HepG2 (cell line): ENCODE data around the gene ZNF8. TPM values are rescaled to one million over a fixed set of nuclear protein-coding genes. Genes with fewer than 3 reads are reported as not detected.

ENCODE experiments used
- ATAC-seq: fragments of 200-7000 bp; cut with Tn5 transposase; 3 replicates; pipeline ENCODE4 v1.9.1; 2020; ENCODE audit warnings: mild to moderate bottlenecking, moderate library complexity
- BruUV-seq: library from RNA; stranded (reverse); fragments of 400-500 nt; replicated peaks from 2 replicates; lab custom pipeline; 2021; lab: Mats Ljungman, UMichigan
- CTCF ChIA-PET: fragments of 300-600 bp; formaldehyde crosslinking; extraction: SDS; loops from one replicate; lab custom pipeline; 2021; ENCODE audit warnings: low total read pairs, inconsistent platforms, low intra/inter-chr PET ratio; lab: Yijun Ruan, JAX
- POLR2A ChIA-PET: fragments of 350-600 bp; sonication (Branson Sonifier 250); formaldehyde crosslinking; loops from one replicate; lab custom pipeline; 2020; ENCODE audit warnings: antibody characterized with exemption, inconsistent platforms; lab: Yijun Ruan, JAX
- DNase-seq: peaks from one replicate; pipeline ENCODE4 v3.0.0-alpha.2; 2015; ENCODE audit warnings: low spot score
- FAIRE-seq: peaks from 3 replicates; lab custom pipeline; 2011; peaks lifted over from hg19 to GRCh38; lab: Jason Lieb, UNC
- H2AFZ ChIP-seq: one replicate; pipeline ENCODE4 v1.6.1; 2011; ENCODE audit warnings: low read length, inconsistent platforms
- H3K27ac ChIP-seq: fragments of 300-600 bp; 3 replicates; pipeline ENCODE4 v1.8.0; 2011; ENCODE audit warnings: mixed run types, mild to moderate bottlenecking, mixed read lengths, low read length, inconsistent platforms; ENCODE audit not compliant: insufficient read depth; ENCODE audit errors: extremely low read length
- H3K27me3 ChIP-seq, 2 experiments: fragments of 200-600 bp in 1 of 2; 2 replicates in 1 of 2; 3 replicates in 1 of 2; pipeline versions ENCODE4 v1.6.0 to v1.8.0; 2011; ENCODE audit warnings: low read length in 2 of 2, mild to moderate bottlenecking in 2 of 2, moderate library complexity in 2 of 2, inconsistent platforms in 1 of 2; ENCODE audit not compliant: insufficient read depth in 2 of 2, control insufficient read depth in 1 of 2
- H3K36me3 ChIP-seq, 2 experiments: fragments of 200-600 bp in 1 of 2; replicated peaks in 1 of 2; 2 replicates in 1 of 2; 3 replicates in 1 of 2; pipeline versions ENCODE4 v1.5.1 to v1.8.0; 2011; ENCODE audit warnings: low read length in 2 of 2, inconsistent platforms in 1 of 2; ENCODE audit not compliant: insufficient read depth in 2 of 2, control insufficient read depth in 1 of 2
- H3K4me1 ChIP-seq: 2 replicates; pipeline ENCODE4 v1.5.1; 2012; ENCODE audit warnings: low read length, inconsistent platforms; ENCODE audit not compliant: insufficient read depth
- H3K4me2 ChIP-seq: 2 replicates; pipeline ENCODE4 v1.6.0; 2011; ENCODE audit warnings: low read depth, low read length, inconsistent platforms
- H3K4me3 ChIP-seq, 3 experiments: fragments of 200-600 bp in 1 of 3; sonication (generic), shearing (Covaris generic) in 1 of 3; replicated peaks in 1 of 3; 2 replicates each; pipeline ENCODE4 v1.5.1; 2011 to 2016; ENCODE audit warnings: low read length in 3 of 3, inconsistent platforms in 2 of 3, low read depth in 2 of 3, mild to moderate bottlenecking in 2 of 3, control low read depth in 1 of 3, mixed read lengths in 1 of 3; ENCODE audit not compliant: insufficient read depth in 1 of 3
- H3K79me2 ChIP-seq: one replicate; pipeline ENCODE4 v1.6.1; 2011; ENCODE audit warnings: low read length, inconsistent platforms; ENCODE audit not compliant: insufficient read depth
- H3K9ac ChIP-seq: 2 replicates; pipeline ENCODE4 v1.6.0; 2011; ENCODE audit warnings: mild to moderate bottlenecking, low read depth, low read length, inconsistent platforms; ENCODE audit not compliant: insufficient read depth
- H3K9me3 ChIP-seq: 2 replicates; pipeline ENCODE4 v1.5.1; 2012; ENCODE audit warnings: mild to moderate bottlenecking, low read length
- H4K20me1 ChIP-seq: 2 replicates; pipeline ENCODE4 v1.6.0; 2011; ENCODE audit warnings: inconsistent platforms, mild to moderate bottlenecking, low read length, moderate library complexity; ENCODE audit not compliant: insufficient read depth
- ESRRA ChIP-seq: sonication (generic); formaldehyde crosslinking; IDR thresholded peaks from 2 replicates; pipeline ENCODE4 v1.5.1; 2020; ENCODE audit warnings: mild to moderate bottlenecking, low read depth, missing genetic modification reagents
- FOXM1 ChIP-seq: sonication (generic); formaldehyde crosslinking; IDR thresholded peaks from 2 replicates; pipeline ENCODE4 v1.5.0; 2020; ENCODE audit warnings: missing genetic modification reagents
- HOXA9 ChIP-seq: sonication (generic); formaldehyde crosslinking; IDR thresholded peaks from 2 replicates; pipeline ENCODE4 v1.8.1; 2022; ENCODE audit warnings: missing genetic modification reagents, mild to moderate bottlenecking, moderate library complexity, borderline replicate concordance
- KAT8 ChIP-seq: IDR thresholded peaks from 2 replicates; pipeline ENCODE4 v1.6.1; 2016; ENCODE audit warnings: missing genetic modification reagents, missing compliant biosample characterization
- PAF1 ChIP-seq: IDR thresholded peaks from 2 replicates; pipeline ENCODE4 v1.6.1; 2016; ENCODE audit warnings: missing genetic modification reagents, missing compliant biosample characterization
- RARA ChIP-seq: IDR thresholded peaks from 2 replicates; pipeline ENCODE4 v1.6.1; 2016; ENCODE audit warnings: missing genetic modification reagents, missing compliant biosample characterization
- RBFOX2 ChIP-seq: fragments of 200-400 bp; formaldehyde crosslinking; IDR thresholded peaks from 2 replicates; pipeline ENCODE4 v1.6.1; 2017; ENCODE audit warnings: low read depth, mild to moderate bottlenecking, low read length
- THAP11 ChIP-seq: IDR thresholded peaks from 2 replicates; pipeline ENCODE4 v1.6.1; 2016; ENCODE audit warnings: missing biosample characterization, missing genetic modification reagents
- ZIK1 ChIP-seq: sonication (generic); formaldehyde crosslinking; IDR thresholded peaks from 2 replicates; pipeline ENCODE4 v1.5.0; 2020; ENCODE audit warnings: mild to moderate bottlenecking, low read depth, missing genetic modification reagents, borderline replicate concordance
- ZNF274 ChIP-seq: sonication (generic); formaldehyde crosslinking; IDR thresholded peaks from 2 replicates; pipeline ENCODE4 v1.5.1; 2020; ENCODE audit warnings: mild to moderate bottlenecking, missing genetic modification reagents
- ZNF331 ChIP-seq: sonication (generic); formaldehyde crosslinking; IDR thresholded peaks from 2 replicates; pipeline ENCODE4 v1.4.0; 2020; ENCODE audit warnings: missing genetic modification reagents
- ZNF737 ChIP-seq: sonication (generic); formaldehyde crosslinking; IDR thresholded peaks from 2 replicates; pipeline ENCODE4 v1.5.0; 2020; ENCODE audit warnings: missing genetic modification reagents, mild to moderate bottlenecking, borderline replicate concordance
- ZNF780A ChIP-seq: sonication (generic); formaldehyde crosslinking; IDR thresholded peaks from 2 replicates; pipeline ENCODE4 v1.8.0; 2022; ENCODE audit warnings: mild to moderate bottlenecking, missing genetic modification reagents, moderate library complexity
- WGBS: methylation state at CpG from one replicate; pipeline ENCODE4 v1.1.6; 2017; ENCODE audit warnings: low lambda C conversion rate; 5-methylcytosine and 5-hydroxymethylcytosine counted together
- in situ Hi-C: cut with HindIII; loops from 2 replicates; pipeline ENCODE4 v1.10.0; 2017; ENCODE audit warnings: low pct_unique_long_range_greater_than_20kb; ENCODE audit not compliant: extremely low pct_ligation_motif_present
- intact Hi-C: fragments of 100-400 bp; cut with micrococcal nuclease; formaldehyde crosslinking; loops from one replicate; pipeline ENCODE4 v1.10.0; 2022; ENCODE audit not compliant: unreplicated experiment
- polyA plus RNA-seq, 8 experiments: library from polyadenylated mRNA; depleted of rRNA in 3 of 8; stranded (reverse) in 7 of 8; unstranded in 1 of 8; fragments of >200 nt; fragmentation: Illumina TruSeq in 4 of 8; extraction: Trizol in 4 of 8; gene quantifications; 2 replicates each; pipeline versions ENCODE4 v1.2.1 to v1.2.3, GENCODE V29; 2011 to 2016; ENCODE audit warnings: low read depth in 4 of 8, missing spikeins in 1 of 8, mixed read lengths in 1 of 8; ENCODE audit not compliant: insufficient read depth in 1 of 8
- total RNA-seq, 5 experiments: library from RNA; depleted of rRNA; stranded (reverse); fragments of >200 nt; fragmentation: Illumina TruSeq; extraction: Trizol; gene quantifications; 2 replicates each; pipeline ENCODE4 v1.2.3, GENCODE V29; 2016; ENCODE audit warnings: low read depth in 1 of 5
- TF ChIP-seq, protein P1 (sequence below): sonication (generic); formaldehyde crosslinking; IDR thresholded peaks from 2 replicates; pipeline ENCODE4 v1.4.0; 2020; ENCODE audit warnings: missing genetic modification reagents
- TF ChIP-seq, protein P2 (sequence below): sonication (generic); formaldehyde crosslinking; IDR thresholded peaks from 2 replicates; pipeline ENCODE4 v1.5.0; 2020; ENCODE audit warnings: mild to moderate bottlenecking, missing genetic modification reagents, borderline replicate concordance

ZNF8 gene
- total and polyA plus RNA-seq, 2 of the 13 experiments (the other 11 are each of a cell fraction or from before 2014, with no cell fraction given): 3.1 to 3.3 TPM

DNA sequence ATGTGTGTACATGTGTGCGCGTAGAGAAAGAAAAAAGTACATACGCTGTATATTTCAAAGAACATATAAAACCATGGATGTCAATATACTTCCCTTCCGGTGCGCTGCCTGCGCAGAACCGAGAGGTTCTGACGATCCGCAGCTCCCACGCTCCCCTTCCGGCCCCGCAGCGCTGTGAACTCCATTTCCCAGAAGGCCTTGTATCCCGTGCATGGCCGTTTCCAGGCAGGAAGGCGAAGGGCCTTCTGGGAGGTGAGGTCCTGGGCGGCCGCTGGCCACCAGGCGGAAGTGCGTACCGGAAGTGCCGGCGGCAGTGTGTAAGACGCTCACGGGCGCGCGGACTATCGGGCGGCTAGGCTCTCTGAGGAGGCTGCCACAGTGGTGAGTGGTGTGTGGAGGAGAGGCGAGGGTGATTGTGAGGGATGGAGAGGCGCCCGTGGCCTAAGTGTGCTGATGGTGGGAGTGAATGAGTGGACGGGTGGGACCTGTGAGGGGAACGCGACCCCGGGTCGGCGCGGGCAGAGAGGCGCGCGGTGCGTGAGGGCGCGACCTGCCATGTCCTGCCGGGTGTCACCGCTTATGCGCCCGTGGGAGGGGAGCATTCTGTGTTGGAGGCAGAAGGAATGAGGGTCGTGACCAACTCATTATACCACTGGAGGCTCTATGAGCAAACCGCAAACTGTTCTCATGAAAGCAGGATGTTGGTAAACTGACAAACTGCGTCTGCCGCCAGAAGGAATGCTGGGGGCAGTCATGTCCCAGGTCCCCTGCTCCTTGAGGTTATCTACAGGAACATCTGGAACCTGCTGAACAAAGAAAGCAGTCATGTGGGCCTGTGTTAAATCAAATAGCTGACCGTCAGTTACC, 26.5 kb downstream of the ZNF8 start, which contains the start of gene ERVK3-1:
Gene ERVK3-1 (plus strand): TSS at position 313 of the 867 bp plus-strand sequence. CDS start 6,792 bp downstream, outside the sequence.
- intact Hi-C loops: loop anchor here (1.0 to 5.0 kb wide), 2 partner anchors 27 to 123 kb away; partner anchors contain the start of genes ZNF274 and ZNF8
- TF ChIP-seq FOXM1 (CRISPR knock-in tag) (no peak; the same call in 1 of the 2 replicates), ESRRA (no peak; the same call in 1 of the 2 replicates), ZNF780A (CRISPR knock-in tag) (no peak; the same call in 1 of the 2 replicates), ZNF274 (CRISPR knock-in tag) (peak; percentile 91), ZNF737 (CRISPR knock-in tag) (peak; percentile 25; the same call in 1 of the 2 replicates), HOXA9 (no peak), ZIK1 (CRISPR knock-in tag) (peak; percentile 48; the same call in 1 of the 2 replicates), PAF1 (0 out of 2 replicates have a peak, but pooled peaks have one; percentile 63), RBFOX2 (peak; percentile 89), KAT8 (CRISPR knock-in tag) (peak; percentile 98), RARA (CRISPR knock-in tag) (peak; percentile 35; the same call in 1 of the 2 replicates), ZNF331 (CRISPR knock-in tag) (peak; percentile 72), THAP11 (CRISPR knock-in tag) (peak; percentile 100)
- TF ChIP-seq, protein P1, sequence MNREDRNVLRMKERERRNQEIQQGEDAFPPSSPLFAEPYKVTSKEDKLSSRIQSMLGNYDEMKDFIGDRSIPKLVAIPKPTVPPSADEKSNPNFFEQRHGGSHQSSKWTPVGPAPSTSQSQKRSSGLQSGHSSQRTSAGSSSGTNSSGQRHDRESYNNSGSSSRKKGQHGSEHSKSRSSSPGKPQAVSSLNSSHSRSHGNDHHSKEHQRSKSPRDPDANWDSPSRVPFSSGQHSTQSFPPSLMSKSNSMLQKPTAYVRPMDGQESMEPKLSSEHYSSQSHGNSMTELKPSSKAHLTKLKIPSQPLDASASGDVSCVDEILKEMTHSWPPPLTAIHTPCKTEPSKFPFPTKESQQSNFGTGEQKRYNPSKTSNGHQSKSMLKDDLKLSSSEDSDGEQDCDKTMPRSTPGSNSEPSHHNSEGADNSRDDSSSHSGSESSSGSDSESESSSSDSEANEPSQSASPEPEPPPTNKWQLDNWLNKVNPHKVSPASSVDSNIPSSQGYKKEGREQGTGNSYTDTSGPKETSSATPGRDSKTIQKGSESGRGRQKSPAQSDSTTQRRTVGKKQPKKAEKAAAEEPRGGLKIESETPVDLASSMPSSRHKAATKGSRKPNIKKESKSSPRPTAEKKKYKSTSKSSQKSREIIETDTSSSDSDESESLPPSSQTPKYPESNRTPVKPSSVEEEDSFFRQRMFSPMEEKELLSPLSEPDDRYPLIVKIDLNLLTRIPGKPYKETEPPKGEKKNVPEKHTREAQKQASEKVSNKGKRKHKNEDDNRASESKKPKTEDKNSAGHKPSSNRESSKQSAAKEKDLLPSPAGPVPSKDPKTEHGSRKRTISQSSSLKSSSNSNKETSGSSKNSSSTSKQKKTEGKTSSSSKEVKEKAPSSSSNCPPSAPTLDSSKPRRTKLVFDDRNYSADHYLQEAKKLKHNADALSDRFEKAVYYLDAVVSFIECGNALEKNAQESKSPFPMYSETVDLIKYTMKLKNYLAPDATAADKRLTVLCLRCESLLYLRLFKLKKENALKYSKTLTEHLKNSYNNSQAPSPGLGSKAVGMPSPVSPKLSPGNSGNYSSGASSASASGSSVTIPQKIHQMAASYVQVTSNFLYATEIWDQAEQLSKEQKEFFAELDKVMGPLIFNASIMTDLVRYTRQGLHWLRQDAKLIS (CRISPR knock-in tag): no peak
- TF ChIP-seq, protein P2, sequence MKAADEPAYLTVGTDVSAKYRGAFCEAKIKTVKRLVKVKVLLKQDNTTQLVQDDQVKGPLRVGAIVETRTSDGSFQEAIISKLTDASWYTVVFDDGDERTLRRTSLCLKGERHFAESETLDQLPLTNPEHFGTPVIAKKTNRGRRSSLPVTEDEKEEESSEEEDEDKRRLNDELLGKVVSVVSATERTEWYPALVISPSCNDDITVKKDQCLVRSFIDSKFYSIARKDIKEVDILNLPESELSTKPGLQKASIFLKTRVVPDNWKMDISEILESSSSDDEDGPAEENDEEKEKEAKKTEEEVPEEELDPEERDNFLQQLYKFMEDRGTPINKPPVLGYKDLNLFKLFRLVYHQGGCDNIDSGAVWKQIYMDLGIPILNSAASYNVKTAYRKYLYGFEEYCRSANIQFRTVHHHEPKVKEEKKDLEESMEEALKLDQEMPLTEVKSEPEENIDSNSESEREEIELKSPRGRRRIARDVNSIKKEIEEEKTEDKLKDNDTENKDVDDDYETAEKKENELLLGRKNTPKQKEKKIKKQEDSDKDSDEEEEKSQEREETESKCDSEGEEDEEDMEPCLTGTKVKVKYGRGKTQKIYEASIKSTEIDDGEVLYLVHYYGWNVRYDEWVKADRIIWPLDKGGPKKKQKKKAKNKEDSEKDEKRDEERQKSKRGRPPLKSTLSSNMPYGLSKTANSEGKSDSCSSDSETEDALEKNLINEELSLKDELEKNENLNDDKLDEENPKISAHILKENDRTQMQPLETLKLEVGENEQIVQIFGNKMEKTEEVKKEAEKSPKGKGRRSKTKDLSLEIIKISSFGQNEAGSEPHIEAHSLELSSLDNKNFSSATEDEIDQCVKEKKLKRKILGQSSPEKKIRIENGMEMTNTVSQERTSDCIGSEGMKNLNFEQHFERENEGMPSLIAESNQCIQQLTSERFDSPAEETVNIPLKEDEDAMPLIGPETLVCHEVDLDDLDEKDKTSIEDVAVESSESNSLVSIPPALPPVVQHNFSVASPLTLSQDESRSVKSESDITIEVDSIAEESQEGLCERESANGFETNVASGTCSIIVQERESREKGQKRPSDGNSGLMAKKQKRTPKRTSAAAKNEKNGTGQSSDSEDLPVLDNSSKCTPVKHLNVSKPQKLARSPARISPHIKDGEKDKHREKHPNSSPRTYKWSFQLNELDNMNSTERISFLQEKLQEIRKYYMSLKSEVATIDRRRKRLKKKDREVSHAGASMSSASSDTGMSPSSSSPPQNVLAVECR: peak; percentile 98

More for the DNA sequence above, 26.5 kb downstream of the ZNF8 start, which contains the start of gene ERVK3-1:
- Histone ChIP-seq H3K36me3 (peaks cover 14 to 37% of the 10 kb centered on the region in 2 experiments; a peak in 4 of 5 replicates), H3K9ac (peak within 1 kb of the TSS; percentile 88), H3K27ac (peak within 1 kb of the TSS; percentile 66), H3K4me1 (peaks cover 26% of the 10 kb centered on the region), H3K4me3 (peak within 1 kb of the TSS; percentile 83 to 100 (median 97)), H3K4me2 (peak within 1 kb of the TSS; percentile 84), H3K79me2 (peaks cover 19% of the 10 kb centered on the region), H4K20me1 (peaks cover 7% of the 10 kb centered on the region; the same call in 1 of the 2 replicates), H2AFZ (peak within 1 kb of the TSS; percentile 91), H3K9me3 (no peaks in the 10 kb centered on the region), H3K27me3 (no peaks in the 10 kb centered on the region; a peak in 1 of 5 replicates)
- BruUV-seq: no TSS peak
- FAIRE-seq (peak; percentile 95), ATAC-seq (peak; percentile 98), DNase-seq (peak; percentile 96)
- in situ Hi-C loops: loop anchor here (5.0 kb wide), 1 partner anchor 123 kb away; the partner anchor contains the start of gene ZNF274
- ChIA-PET POLR2A (interaction anchor here (0.6 to 1.6 kb wide), 10 partner anchors 12 to 194 kb away, joined by 3 to 10 read pairs (median 3); partner anchors contain the start of genes ZNF274, ZNF497, ZNF544 and ZNF8), CTCF (no interaction called here)
- WGBS: 1% methylated on average over 44 of the region's 55 CpGs
